K562 (cell line): ENCODE results near the gene SPEM2. TPM values are rescaled to one million over a fixed set of nuclear protein-coding genes. Genes with fewer than 3 reads are reported as not detected.

Experiments
- ATAC-seq: fragments of 200-7000 bp; cut with Tn5 transposase; 3 replicates; pipeline ENCODE4 v1.9.1; 2020; ENCODE audit warnings: moderate library complexity
- BruUV-seq: library from RNA; stranded (reverse); fragments of 400-500 nt; replicated peaks from 2 replicates; lab custom pipeline; 2021; lab: Mats Ljungman, UMichigan
- CTCF ChIA-PET: fragments of 300-600 bp; formaldehyde crosslinking; extraction: SDS; loops from one replicate; lab custom pipeline; 2021; ENCODE audit warnings: low intra/inter-chr PET ratio; lab: Yijun Ruan, JAX
- POLR2A ChIA-PET: fragments of 300-600, 350-650 bp; sonication (Branson Sonifier 250); formaldehyde crosslinking; extraction: SDS; loops from one replicate; lab custom pipeline; 2021; ENCODE audit warnings: antibody characterized with exemption, inconsistent platforms; lab: Yijun Ruan, JAX
- DNase-seq, 4 experiments: peaks; one replicate each; pipeline versions ENCODE4 v3.0.0 to v3.0.0-alpha.2; 2011 to 2018; ENCODE audit warnings: low spot score in 3 of 4, mixed read lengths in 3 of 4; ENCODE audit errors: extremely low read depth in 1 of 4
- FAIRE-seq: peaks from 2 replicates; lab custom pipeline; 2011; peaks lifted over from hg19 to GRCh38; lab: Jason Lieb, UNC
- H2AFZ ChIP-seq: 2 replicates; pipeline ENCODE4 v1.6.0; 2011; ENCODE audit warnings: low read depth, low read length, control low read depth, inconsistent platforms
- H3K27ac ChIP-seq: fragments of 200-600 bp; 3 replicates; pipeline ENCODE4 v1.8.0; 2011; ENCODE audit warnings: low read depth, mild to moderate bottlenecking, control low read depth, inconsistent platforms, low read length, moderate library complexity, mixed read lengths; ENCODE audit errors: extremely low read depth
- H3K27me3 ChIP-seq, 2 experiments: fragments of 300-600 bp in 1 of 2; 2 replicates in 1 of 2; 3 replicates in 1 of 2; pipeline versions ENCODE4 v1.6.0 to v1.8.0; 2011; ENCODE audit warnings: inconsistent platforms in 2 of 2, low read length in 2 of 2, mild to moderate bottlenecking in 1 of 2, mixed read lengths in 1 of 2, moderate library complexity in 1 of 2; ENCODE audit not compliant: control insufficient read depth in 2 of 2, insufficient read depth in 2 of 2
- H3K36me3 ChIP-seq: fragments of 300-600 bp; 3 replicates; pipeline ENCODE4 v1.8.0; 2011; ENCODE audit warnings: mild to moderate bottlenecking, low read length, inconsistent platforms; ENCODE audit not compliant: control insufficient read depth, insufficient read depth
- H3K4me1 ChIP-seq, 2 experiments: fragments of 200-600 bp in 1 of 2; replicated peaks in 1 of 2; 2 replicates in 1 of 2; 3 replicates in 1 of 2; pipeline versions ENCODE4 v1.5.1 to v1.8.0; 2011; ENCODE audit warnings: inconsistent platforms in 2 of 2, low read length in 2 of 2, mild to moderate bottlenecking in 1 of 2, mixed read lengths in 1 of 2, moderate library complexity in 1 of 2; ENCODE audit not compliant: control insufficient read depth in 2 of 2, insufficient read depth in 2 of 2
- H3K4me2 ChIP-seq: 2 replicates; pipeline ENCODE4 v1.6.1; 2011; ENCODE audit warnings: low read length, control low read depth, inconsistent platforms, mixed read lengths; ENCODE audit not compliant: insufficient read depth
- H3K4me3 ChIP-seq: fragments of 200-600 bp; sonication (generic), shearing (Covaris generic); 2 replicates; pipeline ENCODE4 v1.5.1; 2016; ENCODE audit warnings: control low read depth, inconsistent platforms
- H3K79me2 ChIP-seq: fragments of 200-600 bp; 3 replicates; pipeline ENCODE4 v1.8.0; 2011; ENCODE audit warnings: low read length, inconsistent platforms; ENCODE audit not compliant: control insufficient read depth, insufficient read depth
- H3K9ac ChIP-seq, 2 experiments: 2 replicates each; pipeline versions ENCODE4 v1.6.0 to v1.6.1; 2011; ENCODE audit warnings: low read depth in 2 of 2, low read length in 2 of 2, control low read depth in 1 of 2, inconsistent platforms in 1 of 2, mild to moderate bottlenecking in 1 of 2, mixed read lengths in 1 of 2; ENCODE audit not compliant: insufficient read depth in 1 of 2
- H3K9me1 ChIP-seq: one replicate; pipeline ENCODE4 v1.6.0; 2011; ENCODE audit warnings: inconsistent platforms, mild to moderate bottlenecking, low read length, moderate library complexity; ENCODE audit not compliant: control insufficient read depth, insufficient read depth
- H3K9me3 ChIP-seq: replicated peaks from 2 replicates; pipeline ENCODE4 v1.5.1; 2011; ENCODE audit warnings: low read depth, low read length, inconsistent platforms; ENCODE audit not compliant: control insufficient read depth, insufficient read depth
- H4K20me1 ChIP-seq: replicated peaks from 2 replicates; pipeline ENCODE4 v1.6.1; 2011; ENCODE audit warnings: low read length, inconsistent platforms, mixed read lengths; ENCODE audit not compliant: control insufficient read depth, insufficient read depth
- CXXC5 ChIP-seq: fragments of 250-450 bp; sonication (Bioruptor Pico); IDR thresholded peaks from 2 replicates; pipeline ENCODE4 v1.8.0; 2022; ENCODE audit warnings: inconsistent platforms, mild to moderate bottlenecking, moderate library complexity
- DIDO1 ChIP-seq: fragments of 450-650 bp; IDR thresholded peaks from 2 replicates; pipeline ENCODE4 v1.6.1; 2016; ENCODE audit warnings: low read depth, missing biosample characterization, missing genetic modification characterization
- HOXB6 ChIP-seq: fragments of 250-450 bp; sonication (Bioruptor Pico); IDR thresholded peaks from 2 replicates; pipeline ENCODE4 v1.5.1; 2022; ENCODE audit warnings: mild to moderate bottlenecking, borderline replicate concordance
- IRF2 ChIP-seq: sonication (generic); formaldehyde crosslinking; IDR thresholded peaks from 2 replicates; pipeline ENCODE4 v1.8.1; 2022; ENCODE audit warnings: mild to moderate bottlenecking, missing genetic modification reagents
- KLF10 ChIP-seq: fragments of 250-450 bp; sonication (Bioruptor Pico); IDR thresholded peaks from 2 replicates; pipeline ENCODE4 v1.6.1; 2021; ENCODE audit warnings: matching md5 sums
- MBD2 ChIP-seq: sonication (generic); IDR thresholded peaks from 2 replicates; pipeline ENCODE4 v1.6.1; 2016; ENCODE audit warnings: low read depth, borderline replicate concordance
- MCM7 ChIP-seq, 2 experiments: fragments of 450-650 bp; IDR thresholded peaks; 2 replicates each; pipeline ENCODE4 v1.6.1; 2016 to 2018
- POLR2H ChIP-seq: IDR thresholded peaks from 2 replicates; pipeline ENCODE4 v1.6.1; 2016; ENCODE audit warnings: missing genetic modification characterization, low read depth, mild to moderate bottlenecking, control low read depth, missing compliant biosample characterization, moderate library complexity
- PURB ChIP-seq: sonication (generic); formaldehyde crosslinking; IDR thresholded peaks from 2 replicates; pipeline ENCODE4 v1.9.0; 2021; ENCODE audit warnings: low read depth, mild to moderate bottlenecking, missing genetic modification reagents
- RBM17 ChIP-seq: fragments of 200-400 bp; formaldehyde crosslinking; IDR thresholded peaks from 2 replicates; pipeline ENCODE4 v1.6.1; 2017; ENCODE audit warnings: low read depth, mild to moderate bottlenecking, low read length, borderline replicate concordance
- SMAD3 ChIP-seq: fragments of 450-650 bp; formaldehyde crosslinking; conservative IDR thresholded peaks from 2 replicates; pipeline ENCODE4 v1.4.0; 2020; ENCODE audit warnings: mild to moderate bottlenecking
- ZFPM2 ChIP-seq: fragments of 250-450 bp; sonication (Bioruptor Pico); IDR thresholded peaks from 2 replicates; pipeline ENCODE4 v1.5.1; 2022; ENCODE audit warnings: mild to moderate bottlenecking
- ZNF12 ChIP-seq: sonication (generic); formaldehyde crosslinking; IDR thresholded peaks from 2 replicates; pipeline ENCODE4 v1.4.0; 2020; ENCODE audit warnings: mild to moderate bottlenecking, missing genetic modification reagents
- ZNF224 ChIP-seq: sonication (generic); formaldehyde crosslinking; IDR thresholded peaks from 2 replicates; pipeline ENCODE4 v1.8.0; 2022; ENCODE audit warnings: mild to moderate bottlenecking, missing genetic modification reagents
- ZNF431 ChIP-seq: sonication (generic); formaldehyde crosslinking; IDR thresholded peaks from 2 replicates; pipeline ENCODE4 v1.8.0; 2022; ENCODE audit warnings: mild to moderate bottlenecking, missing genetic modification reagents
- ZNF584 ChIP-seq: fragments of 200-800 bp; sonication (Bioruptor generic); IDR thresholded peaks from 2 replicates; pipeline ENCODE4 v1.6.1; 2016; ENCODE audit warnings: low read depth, mild to moderate bottlenecking, missing genetic modification characterization, missing compliant biosample characterization
- ZNF76 ChIP-seq: fragments of 250-450 bp; sonication (Bioruptor Pico); IDR thresholded peaks from 2 replicates; pipeline ENCODE4 v1.4.0; 2020; ENCODE audit warnings: mild to moderate bottlenecking, moderate library complexity, borderline replicate concordance
- WGBS: fragments of 100-300 bp; shearing (Covaris generic); methylation state at CpG from one replicate; pipeline ENCODE4 v1.1.6; 2016; ENCODE audit warnings: low coverage, mixed read lengths; ENCODE audit not compliant: insufficient coverage; ENCODE audit errors: missing lambda C conversion rate; 5-methylcytosine and 5-hydroxymethylcytosine counted together
- in situ Hi-C: fragments of 300-500 bp; cut with MboI; formaldehyde crosslinking; loops from 4 replicates; pipeline ENCODE4 v1.15.0; 2018; ENCODE audit warnings: inconsistent platforms, mixed read lengths
- intact Hi-C: fragments of 100-400 bp; cut with micrococcal nuclease; formaldehyde crosslinking; loops from 2 replicates; pipeline ENCODE4 v1.14.2; 2022
- polyA plus RNA-seq, 8 experiments: library from polyadenylated mRNA; depleted of rRNA in 4 of 8; stranded (reverse) in 5 of 8; unstranded in 3 of 8; fragments of >200 nt; fragmentation: Nextera tagmentation in 2 of 8; fragmentation: Illumina TruSeq in 1 of 8; extraction: Ambion mirVana in 2 of 8; extraction: Trizol in 1 of 8; gene quantifications; 2 replicates each; pipeline versions ENCODE4 v1.2.1 to v1.2.3, GENCODE V29; 2011 to 2014; ENCODE audit warnings: inconsistent platforms in 1 of 8, missing spikeins in 1 of 8
- total RNA-seq, 7 experiments: library from RNA; depleted of rRNA in 6 of 7; stranded (reverse); fragments of >200 nt in 6 of 7; fragmentation: Illumina TruSeq in 2 of 7; extraction: Trizol in 2 of 7; gene quantifications; 2 replicates each; pipeline versions ENCODE4 v1.2.1 to v1.2.3, GENCODE V29; 2011 to 2021; ENCODE audit warnings: low replicate concordance in 1 of 7
- TF ChIP-seq, protein P1 (sequence below): fragments of 250-450 bp; sonication (Bioruptor Pico); IDR thresholded peaks from 2 replicates; pipeline ENCODE4 v1.9.0; 2021; ENCODE audit warnings: mild to moderate bottlenecking
- TF ChIP-seq, protein P2 (sequence below): sonication (generic); formaldehyde crosslinking; IDR thresholded peaks from 2 replicates; pipeline ENCODE4 v1.8.0; 2022; ENCODE audit warnings: mild to moderate bottlenecking, low read depth, missing genetic modification reagents

Gene SPEM2
- total and polyA plus RNA-seq, 9 of the 15 experiments (the other 6 are each of a cell fraction or from before 2014, with no cell fraction given), result not detected

DNA sequence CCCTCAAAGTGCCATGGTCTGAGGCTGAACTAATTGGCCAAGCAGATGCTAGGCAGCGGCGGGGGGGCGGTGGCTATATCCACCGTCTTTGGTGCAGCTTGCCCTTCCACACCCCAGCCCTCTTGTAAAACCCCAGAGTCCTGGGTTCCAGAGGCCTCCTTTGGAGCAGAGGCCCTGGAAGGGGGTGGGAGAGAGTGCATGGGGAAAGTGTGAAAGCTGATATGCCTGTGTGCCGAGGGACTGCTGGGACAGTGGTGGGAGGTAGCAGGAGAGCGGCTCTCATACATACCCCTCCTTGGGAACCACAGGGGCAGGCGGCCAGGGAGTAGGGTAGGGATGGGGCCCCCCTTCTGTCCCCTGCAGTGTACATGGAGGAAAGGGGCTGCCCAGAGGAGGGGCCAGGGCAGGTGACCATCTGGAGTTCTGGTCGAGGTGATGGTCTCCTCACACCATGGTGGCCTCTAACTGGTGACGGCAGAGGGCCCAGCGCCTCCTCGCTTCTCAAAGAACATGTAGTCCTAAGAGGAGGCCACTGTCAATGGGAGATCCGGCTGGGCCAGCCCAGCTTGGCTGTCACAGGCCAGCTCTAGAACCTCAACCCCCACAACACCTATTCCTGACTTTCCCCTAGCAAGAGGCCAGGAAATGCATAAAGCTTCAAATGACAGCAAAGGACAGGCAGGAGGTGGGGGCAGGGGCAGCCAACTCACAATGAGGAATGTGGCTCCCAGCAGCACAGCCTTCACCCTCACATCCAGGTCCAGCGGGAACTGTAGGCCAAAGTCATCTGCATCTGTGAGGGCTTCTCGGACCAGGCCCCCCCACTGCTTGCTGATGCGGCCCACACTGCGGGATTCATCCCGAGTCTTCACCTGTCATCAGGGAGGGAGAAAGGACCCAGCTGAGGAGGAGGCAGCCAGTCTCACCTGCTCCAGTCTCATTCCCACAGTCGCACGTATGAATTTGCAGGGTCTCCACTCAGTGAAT, 35.2 kb upstream of the SPEM2 start (continued):
- TF ChIP-seq, protein P1, sequence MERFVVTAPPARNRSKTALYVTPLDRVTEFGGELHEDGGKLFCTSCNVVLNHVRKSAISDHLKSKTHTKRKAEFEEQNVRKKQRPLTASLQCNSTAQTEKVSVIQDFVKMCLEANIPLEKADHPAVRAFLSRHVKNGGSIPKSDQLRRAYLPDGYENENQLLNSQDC (CRISPR knock-in tag), result no peak
- no peak for TF ChIP-seq MCM7 (IDR thresholded peaks at IDR 0.05)
- no peak for TF ChIP-seq HOXB6
- no peak for TF ChIP-seq ZNF431 (CRISPR knock-in tag)
- no peak for TF ChIP-seq POLR2H
- TF ChIP-seq, protein P2, sequence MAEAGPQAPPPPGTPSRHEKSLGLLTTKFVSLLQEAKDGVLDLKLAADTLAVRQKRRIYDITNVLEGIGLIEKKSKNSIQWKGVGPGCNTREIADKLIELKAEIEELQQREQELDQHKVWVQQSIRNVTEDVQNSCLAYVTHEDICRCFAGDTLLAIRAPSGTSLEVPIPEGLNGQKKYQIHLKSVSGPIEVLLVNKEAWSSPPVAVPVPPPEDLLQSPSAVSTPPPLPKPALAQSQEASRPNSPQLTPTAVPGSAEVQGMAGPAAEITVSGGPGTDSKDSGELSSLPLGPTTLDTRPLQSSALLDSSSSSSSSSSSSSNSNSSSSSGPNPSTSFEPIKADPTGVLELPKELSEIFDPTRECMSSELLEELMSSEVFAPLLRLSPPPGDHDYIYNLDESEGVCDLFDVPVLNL (CRISPR knock-in tag), result no peak
- TF ChIP-seq, all 486 proteins: peak for 0

DNA sequence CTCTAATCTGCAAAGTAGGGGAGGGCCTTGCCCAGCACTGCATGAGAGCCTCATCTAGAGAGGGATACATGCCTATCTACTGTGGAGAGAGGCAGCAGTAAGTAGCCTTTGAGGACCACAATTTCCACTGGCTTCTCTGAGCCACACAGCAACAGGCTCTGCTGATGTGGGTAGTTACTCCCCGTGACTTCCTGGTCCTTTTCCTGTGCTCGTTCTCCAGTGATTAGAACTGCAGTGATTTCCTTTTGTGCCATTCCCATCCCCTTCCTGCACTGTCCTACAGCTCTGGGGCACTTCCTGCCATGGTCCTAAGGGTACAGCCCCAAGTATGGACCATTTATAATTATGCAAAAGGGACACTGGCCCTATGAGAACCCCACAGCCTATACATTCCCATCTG, 34.1 kb upstream of the SPEM2 start:
- DNase-seq (no peak), ATAC-seq (no peak), FAIRE-seq (no peak)
- no CpG with 5 or more reads among the region's 2 CpGs for WGBS
- H3K4me2 ChIP-seq, result no peak overlapping the region
- ChIA-PET POLR2A (no interaction called here), CTCF (no interaction called here)
- in situ Hi-C loops (no loop called here), intact Hi-C loops (no loop called here)
- no peaks in the 10 kb centered on the region for H3K79me2 ChIP-seq
- peaks cover 8% of the 10 kb centered on the region; the same call in 1 of the 3 replicates for H3K36me3 ChIP-seq
- H4K20me1 ChIP-seq, result no peaks in the 10 kb centered on the region
- H3K4me3 ChIP-seq, result no peak overlapping the region
- no peak overlapping the region for H3K9ac ChIP-seq
- no peaks in the 10 kb centered on the region for H3K9me3 ChIP-seq
- no TSS peak for BruUV-seq
- peaks cover 3 to 24% of the 10 kb centered on the region in 2 experiments; a peak in 4 of 5 replicates for H3K4me1 ChIP-seq
- no peak overlapping the region for H2AFZ ChIP-seq
- no peak overlapping the region for H3K27ac ChIP-seq
- H3K27me3 ChIP-seq, result no peaks in the 10 kb centered on the region
- no peaks in the 10 kb centered on the region for H3K9me1 ChIP-seq
- TF ChIP-seq ZFPM2 (CRISPR knock-in tag), result no peak
- no peak for TF ChIP-seq SMAD3 (CRISPR knock-in tag)
- no peak for TF ChIP-seq PURB (CRISPR knock-in tag)
- TF ChIP-seq KLF10, result no peak
- TF ChIP-seq CXXC5 (CRISPR knock-in tag), result no peak
- no peak for TF ChIP-seq ZNF12 (CRISPR knock-in tag)
- TF ChIP-seq RBM17, result no peak
- no peak for TF ChIP-seq ZNF584 (CRISPR knock-in tag)
- TF ChIP-seq MBD2, result no peak
- no peak for TF ChIP-seq ZNF224
- TF ChIP-seq ZNF76 (CRISPR knock-in tag), result no peak
- TF ChIP-seq IRF2 (CRISPR knock-in tag), result no peak
- no peak for TF ChIP-seq DIDO1 (tag)
